PC-3 (cell line): ENCODE measurements around the gene MYO16.

ENCODE experiments used
- CTCF ChIP-seq: fragments of 300-600 bp; sonication (generic); conservative IDR thresholded peaks from 2 replicates; pipeline ENCODE4 v1.5.1; 2017; ENCODE audit warnings: antibody characterized with exemption, low read depth, mild to moderate bottlenecking, low read length
- EZH2 ChIP-seq: fragments of 300-600 bp; sonication (generic); IDR thresholded peaks from one replicate; pipeline ENCODE4 v1.6.1; 2017; ENCODE audit warnings: antibody characterized with exemption, mild to moderate bottlenecking, low read length; ENCODE audit not compliant: unreplicated experiment

GRCh38 chr13:109096101-109096500 is 466.7 kb downstream of the MYO16 start:
- TF ChIP-seq CTCF: no peak
- no peak for TF ChIP-seq EZH2
